ENCODE measurements around the gene ABHD16A. TPM values are rescaled to one million over a fixed set of nuclear protein-coding genes. Genes with fewer than 3 reads are reported as not detected.

ABHD16A gene
- total and polyA plus RNA-seq, 4 experiments from 2014 or later: 35.9 to 69.2 (median 56.4) TPM

- Histone ChIP-seq H3K36me3 (ENCODE audit: insufficient read depth, low read length) (peaks cover 53% of the 10 kb centered on the region), H3K27me3 (ENCODE audit: insufficient read depth, low read length) (no peaks in the 10 kb centered on the region), H3K27ac (ENCODE audit: low read depth, low read length) (no peak overlapping the region), H3K4me3 (ENCODE audit: low read length in 2 of 2) (no peak overlapping the region), H3K4me1 (ENCODE audit: insufficient read depth, low read length) (peaks cover 28% of the 10 kb centered on the region), H3K9me3 (ENCODE audit: control insufficient read depth in 1 of 2, low read length in 2 of 2) (no peaks in the 10 kb centered on the region)
- DNase-seq: no peak
- Mint-ChIP-seq H3K9me3 (peaks cover 0 to 3% (median 0%) of the 10 kb centered on the region in 8 donors), H3K36me3 (peaks cover 30 to 58% of the 10 kb centered on the region in 2 donors), H3K4me1 (peaks cover 23 to 39% (median 31%) of the 10 kb centered on the region in 4 donors), H3K4me3 (no peak overlapping the region), H3K27me3 (no peaks in the 10 kb centered on the region), H3K27ac (peak overlapping the region; percentile 15 to 88 (median 74))
- ChIA-PET CTCF (ENCODE audit: partially characterized antibody) (no interaction called here), POLR2A (ENCODE audit: partially characterized antibody) (no interaction called here)
- intact Hi-C loops (cut with micrococcal nuclease): no loop called here
Observed at GRCh38 chr6:31697555-31697954, 5.6 kb downstream of the ABHD16A start.

DNA sequence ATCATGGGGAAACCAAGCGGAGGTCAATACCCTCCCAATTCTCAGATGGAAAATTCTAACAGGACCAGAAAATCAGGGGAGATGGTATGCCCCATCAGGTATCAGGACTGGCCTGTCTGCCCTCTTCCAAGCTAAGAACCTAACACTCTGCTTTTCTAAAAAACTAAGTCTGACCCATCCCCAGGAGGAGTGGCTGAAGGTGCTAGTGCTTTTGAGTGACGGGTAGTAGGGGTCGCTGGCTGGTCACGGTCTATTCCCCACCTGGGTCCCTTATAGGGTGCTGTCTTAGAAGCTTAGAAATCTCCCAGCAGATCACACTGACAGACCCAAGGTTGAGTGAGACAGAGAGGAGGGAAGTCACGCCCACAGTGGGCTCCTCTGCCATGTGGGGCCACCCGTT is 9.6 kb downstream of the ABHD16A start:
- no peaks in the 10 kb centered on the region for H3K9me3 Mint-ChIP-seq
- Histone ChIP-seq H3K4me3 (ENCODE audit: low read length in 2 of 2) (no peak overlapping the region), H3K27ac (ENCODE audit: low read depth, low read length) (no peak overlapping the region), H3K36me3 (ENCODE audit: insufficient read depth, low read length) (peaks cover 59% of the 10 kb centered on the region), H3K27me3 (ENCODE audit: insufficient read depth, low read length) (no peaks in the 10 kb centered on the region), H3K4me1 (ENCODE audit: insufficient read depth, low read length) (peaks cover 7% of the 10 kb centered on the region), H3K9me3 (ENCODE audit: control insufficient read depth in 1 of 2, low read length in 2 of 2) (no peaks in the 10 kb centered on the region)
- H3K36me3 Mint-ChIP-seq: peaks cover 30 to 69% of the 10 kb centered on the region in 2 donors
- ChIA-PET POLR2A (ENCODE audit: partially characterized antibody) (interaction anchor here (0.7 to 3.0 kb wide), 5 partner anchors 9 to 181 kb away, joined by 3 to 15 read pairs (median 5); partner anchors contain the start of gene ABHD16A), CTCF (ENCODE audit: partially characterized antibody) (interaction anchor here (0.7 to 1.3 kb wide), 3 partner anchors 9 to 989 kb away, joined by 3 to 4 read pairs (median 4); partner anchors contain the start of gene LY6G5C)
- H3K27me3 Mint-ChIP-seq: no peaks in the 10 kb centered on the region
- no peak overlapping the region for H3K4me3 Mint-ChIP-seq
- no peak overlapping the region for H3K27ac Mint-ChIP-seq
- DNase-seq: no peak
- peaks cover 8 to 13% (median 10%) of the 10 kb centered on the region in 4 donors for H3K4me1 Mint-ChIP-seq
- intact Hi-C loops (cut with micrococcal nuclease): no loop called here

DNA sequence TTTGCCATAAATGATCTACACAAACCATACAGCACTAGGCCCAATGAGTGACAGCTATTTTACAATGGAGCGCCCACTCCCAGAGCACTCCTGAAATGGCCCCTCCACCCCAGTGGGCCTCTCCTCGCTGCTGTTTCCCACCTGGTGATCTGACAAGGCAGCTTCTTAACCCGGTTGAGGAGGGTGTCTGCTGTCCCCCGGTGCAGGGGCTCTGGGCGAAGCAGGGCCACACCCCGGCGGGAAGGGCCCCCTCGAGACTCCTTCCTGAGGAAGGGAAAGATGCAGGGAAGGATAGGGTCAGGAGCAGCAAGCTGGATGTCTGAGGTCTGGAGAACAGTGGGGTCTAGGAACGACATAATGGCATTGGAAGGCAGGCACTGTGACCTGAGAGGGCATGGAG is 10.2 kb downstream of the ABHD16A start:
- no peak overlapping the region for H3K4me3 Mint-ChIP-seq
- POLR2A ChIA-PET (ENCODE audit: partially characterized antibody): interaction anchor here (1.0 to 3.0 kb wide), 2 partner anchors 10 to 182 kb away, joined by 5 to 15 read pairs; partner anchors contain the start of gene ABHD16A
- no peaks in the 10 kb centered on the region for H3K27me3 ChIP-seq (ENCODE audit: insufficient read depth, low read length)
- H3K36me3 ChIP-seq (ENCODE audit: insufficient read depth, low read length): peaks cover 65% of the 10 kb centered on the region
- H3K27ac ChIP-seq (ENCODE audit: low read depth, low read length): no peak overlapping the region
- DNase-seq: no peak
- H3K27ac Mint-ChIP-seq: peak overlapping the region in 2 of 7 donors; percentile 48 to 84
- intact Hi-C loops (cut with micrococcal nuclease): no loop called here
- H3K27me3 Mint-ChIP-seq: no peaks in the 10 kb centered on the region
- H3K4me1 ChIP-seq (ENCODE audit: insufficient read depth, low read length): peaks cover 7% of the 10 kb centered on the region
- no peaks in the 10 kb centered on the region for H3K9me3 Mint-ChIP-seq
- no peak overlapping the region for H3K4me3 ChIP-seq (ENCODE audit: low read length in 2 of 2)
- H3K4me1 Mint-ChIP-seq: peaks cover 6 to 9% (median 8%) of the 10 kb centered on the region in 4 donors
- CTCF ChIA-PET (ENCODE audit: partially characterized antibody): interaction anchor here (1.0 to 1.1 kb wide), 2 partner anchors 12 to 77 kb away, joined by 3 to 4 read pairs; partner anchors contain the start of gene LY6G5C
- peaks cover 29 to 70% of the 10 kb centered on the region in 2 donors for H3K36me3 Mint-ChIP-seq
- no peaks in the 10 kb centered on the region for H3K9me3 ChIP-seq (ENCODE audit: control insufficient read depth in 1 of 2, low read length in 2 of 2)

DNA sequence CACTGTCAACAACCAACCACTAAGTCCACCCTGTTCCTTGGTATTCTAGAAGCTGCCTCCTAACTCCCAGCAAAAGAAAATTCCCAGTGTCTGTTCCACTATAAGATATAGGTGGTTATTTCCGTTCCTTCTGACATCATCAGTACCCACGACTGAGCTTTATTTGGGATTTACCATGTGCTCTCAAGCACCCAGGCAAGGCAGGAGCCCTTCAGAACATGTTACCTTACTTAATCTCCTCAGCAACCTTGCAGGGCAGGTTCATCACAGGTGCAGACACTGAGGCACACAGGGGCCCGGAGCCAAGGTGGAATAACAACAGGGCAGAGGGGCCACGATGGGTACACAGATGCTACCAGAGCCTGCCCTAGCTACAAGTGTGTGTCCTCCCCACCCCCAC is 10.8 kb downstream of the ABHD16A start:
- Mint-ChIP-seq H3K36me3 (peaks cover 25 to 70% of the 10 kb centered on the region in 2 donors), H3K9me3 (no peaks in the 10 kb centered on the region), H3K4me3 (no peak overlapping the region), H3K27ac (peak overlapping the region in 5 of 7 donors; percentile 7 to 63 (median 27)), H3K4me1 (peaks cover 2 to 4% (median 2%) of the 10 kb centered on the region in 4 donors), H3K27me3 (no peaks in the 10 kb centered on the region)
- no peak for DNase-seq
- Histone ChIP-seq H3K4me3 (ENCODE audit: low read length in 2 of 2) (no peak overlapping the region), H3K9me3 (ENCODE audit: control insufficient read depth in 1 of 2, low read length in 2 of 2) (no peaks in the 10 kb centered on the region), H3K27ac (ENCODE audit: low read depth, low read length) (no peak overlapping the region), H3K4me1 (ENCODE audit: insufficient read depth, low read length) (peaks cover 2% of the 10 kb centered on the region), H3K36me3 (ENCODE audit: insufficient read depth, low read length) (peaks cover 65% of the 10 kb centered on the region), H3K27me3 (ENCODE audit: insufficient read depth, low read length) (no peaks in the 10 kb centered on the region)
- POLR2A ChIA-PET (ENCODE audit: partially characterized antibody): interaction anchor here (1.0 to 3.0 kb wide), 4 partner anchors 10 to 182 kb away, joined by 3 to 15 read pairs (median 4); partner anchors contain the start of gene ABHD16A
- CTCF ChIA-PET (ENCODE audit: partially characterized antibody): interaction anchor here (1.1 kb wide), 1 partner anchor 78 kb away, joined by 3 read pairs; no protein-coding TSS in a partner anchor
- intact Hi-C loops (cut with micrococcal nuclease): no loop called here

DNA sequence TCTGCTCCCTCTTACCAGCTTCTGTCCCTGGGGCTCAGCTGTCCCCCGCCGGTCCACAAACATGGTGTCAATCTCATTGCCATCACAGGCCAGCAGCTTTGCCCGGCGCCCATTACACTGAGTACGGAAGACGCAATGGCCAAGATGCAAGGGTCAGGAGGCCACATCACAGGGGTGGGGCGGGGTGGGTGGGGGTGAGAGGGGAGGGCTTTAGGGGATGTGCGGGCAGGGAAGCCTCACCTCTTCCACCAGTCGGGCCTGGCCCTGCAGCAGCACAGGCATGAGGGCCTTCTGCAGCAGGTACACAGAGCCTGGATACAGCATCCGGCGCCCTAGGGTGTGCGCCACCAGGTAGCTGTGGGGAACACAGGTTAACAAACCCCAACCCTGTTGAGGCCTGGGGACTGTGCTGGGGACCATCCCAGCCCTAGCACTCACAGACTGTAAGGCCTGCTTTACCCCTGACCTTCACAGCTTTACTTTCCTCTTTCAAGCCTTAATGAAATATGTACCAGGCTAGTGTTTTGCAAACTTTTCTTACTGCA is 11.5 kb downstream of the ABHD16A start:
- Histone ChIP-seq H3K4me1 (ENCODE audit: insufficient read depth, low read length) (no peaks in the 10 kb centered on the region), H3K36me3 (ENCODE audit: insufficient read depth, low read length) (peaks cover 63% of the 10 kb centered on the region), H3K9me3 (ENCODE audit: control insufficient read depth in 1 of 2, low read length in 2 of 2) (no peaks in the 10 kb centered on the region), H3K27me3 (ENCODE audit: insufficient read depth, low read length) (no peaks in the 10 kb centered on the region), H3K27ac (ENCODE audit: low read depth, low read length) (no peak overlapping the region), H3K4me3 (ENCODE audit: low read length in 2 of 2) (no peak overlapping the region)
- no peak for DNase-seq
- H3K27me3 Mint-ChIP-seq: no peaks in the 10 kb centered on the region
- peaks cover 22 to 69% of the 10 kb centered on the region in 2 donors for H3K36me3 Mint-ChIP-seq
- peak overlapping the region in 1 of 7 donors; percentile 21 for H3K27ac Mint-ChIP-seq
- H3K9me3 Mint-ChIP-seq: no peaks in the 10 kb centered on the region
- H3K4me1 Mint-ChIP-seq: peaks cover 0 to 3% (median under 1%) of the 10 kb centered on the region in 4 donors
- intact Hi-C loops (cut with micrococcal nuclease): no loop called here
- no peak overlapping the region for H3K4me3 Mint-ChIP-seq
- ChIA-PET POLR2A (ENCODE audit: partially characterized antibody) (interaction anchor here (1.0 to 1.4 kb wide), 3 partner anchors 11 to 132 kb away, joined by 3 read pairs; no protein-coding TSS in a partner anchor), CTCF (ENCODE audit: partially characterized antibody) (interaction anchor here (1.1 to 1.3 kb wide), 4 partner anchors 31 to 144 kb away, joined by 3 to 4 read pairs (median 3); partner anchors contain the start of gene MPIG6B)

DNA sequence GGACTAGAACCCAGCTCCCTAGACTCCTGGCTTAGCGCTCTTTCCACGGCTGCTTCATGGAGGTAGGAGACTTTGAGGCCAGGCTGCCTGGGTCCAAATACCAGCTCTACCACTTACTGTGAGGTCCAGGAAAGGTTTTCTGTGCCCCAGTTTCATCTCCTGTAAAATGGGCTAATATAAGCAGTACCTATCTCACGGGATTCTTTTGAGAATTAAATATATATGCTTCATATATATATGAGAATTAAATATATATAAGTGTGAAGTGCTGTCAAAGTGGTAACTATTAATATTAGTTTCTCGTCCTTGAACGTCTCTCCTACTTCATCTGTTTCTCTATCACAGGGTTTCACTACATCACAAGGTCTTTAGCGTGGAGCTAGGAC is 12.1 kb downstream of the ABHD16A start:
- intact Hi-C loops (cut with micrococcal nuclease): no loop called here
- Histone ChIP-seq H3K9me3 (ENCODE audit: control insufficient read depth in 1 of 2, low read length in 2 of 2) (no peaks in the 10 kb centered on the region), H3K27me3 (ENCODE audit: insufficient read depth, low read length) (no peaks in the 10 kb centered on the region), H3K4me3 (ENCODE audit: low read length in 2 of 2) (no peak overlapping the region), H3K4me1 (ENCODE audit: insufficient read depth, low read length) (no peaks in the 10 kb centered on the region), H3K36me3 (ENCODE audit: insufficient read depth, low read length) (peaks cover 62% of the 10 kb centered on the region), H3K27ac (ENCODE audit: low read depth, low read length) (no peak overlapping the region)
- H3K4me1 Mint-ChIP-seq: peaks cover 0 to 3% (median under 1%) of the 10 kb centered on the region in 4 donors
- peaks cover 24 to 70% of the 10 kb centered on the region in 2 donors for H3K36me3 Mint-ChIP-seq
- POLR2A ChIA-PET (ENCODE audit: partially characterized antibody): interaction anchor here (1.0 to 1.6 kb wide), 3 partner anchors 11 to 173 kb away, joined by 3 to 4 read pairs (median 3); no protein-coding TSS in a partner anchor
- no peaks in the 10 kb centered on the region for H3K27me3 Mint-ChIP-seq
- H3K9me3 Mint-ChIP-seq: no peaks in the 10 kb centered on the region
- no peak overlapping the region for H3K4me3 Mint-ChIP-seq
- DNase-seq: no peak
- H3K27ac Mint-ChIP-seq: peak overlapping the region in 3 of 7 donors; percentile 61 to 83 (median 77)
- CTCF ChIA-PET (ENCODE audit: partially characterized antibody): interaction anchor here (1.0 to 1.3 kb wide), 5 partner anchors 32 to 185 kb away, joined by 3 to 4 read pairs (median 3); partner anchors contain the start of gene MPIG6B
